Neural cell (in vitro differentiated cells): ENCODE results near the gene STARD4.

Source experiments
- CTCF ChIP-seq: fragments of 450-650 bp; IDR thresholded peaks from 2 replicates; pipeline ENCODE4 v1.5.1; 2014; ENCODE audit warnings: antibody characterized with exemption, mild to moderate bottlenecking, moderate library complexity; ENCODE audit not compliant: poor library complexity, severe bottlenecking
- EP300 ChIP-seq: fragments of 450-650 bp; conservative IDR thresholded peaks from 2 replicates; pipeline ENCODE4 v1.6.1; 2014; ENCODE audit warnings: antibody characterized with exemption, mild to moderate bottlenecking, moderate library complexity; ENCODE audit not compliant: poor library complexity, severe bottlenecking
- EZH2 ChIP-seq: fragments of 200-600, 300-800 bp; shearing (Covaris generic), sonication (generic); IDR thresholded peaks from 2 replicates; pipeline ENCODE4 v1.6.1; 2014; ENCODE audit warnings: antibody characterized with exemption, low read length, borderline replicate concordance, mild to moderate bottlenecking; ENCODE audit not compliant: insufficient read depth, poor library complexity, severe bottlenecking
- MXI1 ChIP-seq: fragments of 450-650 bp; conservative IDR thresholded peaks from 2 replicates; pipeline ENCODE4 v1.6.1; 2014; ENCODE audit warnings: antibody characterized with exemption, mild to moderate bottlenecking; ENCODE audit not compliant: poor library complexity, severe bottlenecking
- REST ChIP-seq: IDR thresholded peaks from 2 replicates; pipeline ENCODE4 v1.6.1; 2012; ENCODE audit warnings: borderline replicate concordance
- SMC3 ChIP-seq: fragments of 450-650 bp; conservative IDR thresholded peaks from 2 replicates; pipeline ENCODE4 v1.6.1; 2014; ENCODE audit warnings: antibody characterized with exemption, mild to moderate bottlenecking, moderate library complexity; ENCODE audit not compliant: poor library complexity
- TAF1 ChIP-seq: IDR thresholded peaks from 2 replicates; pipeline ENCODE4 v1.6.1; 2012; ENCODE audit warnings: low read depth

- no peak for TF ChIP-seq CTCF
- no peak for TF ChIP-seq EZH2
- TF ChIP-seq MXI1, result no peak
- no peak for TF ChIP-seq SMC3
- TF ChIP-seq EP300, result no peak
- no peak for TF ChIP-seq TAF1
- no peak for TF ChIP-seq REST
Measured at GRCh38 chr5:111454776-111455175, 57.6 kb downstream of the STARD4 start.
